ENCODE data around the gene MAD1L1.

The MAD1L1 gene

DNA sequence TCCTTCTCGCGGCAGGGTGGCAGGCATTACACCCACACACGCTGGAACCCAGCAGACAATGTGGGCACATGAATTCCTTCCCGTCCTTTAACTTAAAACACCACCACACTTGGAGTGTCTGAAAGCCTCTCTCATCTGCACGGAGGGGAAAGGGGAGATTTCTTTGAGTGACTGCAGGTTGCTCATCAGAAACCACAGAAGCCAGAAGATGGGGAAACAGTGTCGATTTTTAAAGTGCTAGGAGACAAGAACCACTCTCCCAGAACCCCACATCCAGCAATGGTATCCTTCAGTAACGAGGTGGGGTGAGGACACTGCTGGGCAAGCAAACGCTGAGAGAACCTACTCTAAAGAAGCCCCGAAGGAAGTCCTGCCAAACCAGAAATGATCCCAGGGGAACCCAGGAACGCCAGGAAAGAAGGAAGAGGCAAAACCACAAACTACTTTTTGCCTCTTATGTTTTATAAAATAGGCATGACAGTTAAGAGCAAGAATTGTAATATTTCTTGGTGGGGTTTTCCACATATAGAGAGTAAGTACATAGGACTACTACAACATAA is 308.4 kb downstream of the MAD1L1 start:
- DNase-seq (ENCODE audit: low read depth), result no peak

- no peak for DNase-seq (ENCODE audit: low read depth)
Measured at GRCh38 chr7:1923409-1924257, 309.1 kb downstream of the MAD1L1 start.

DNA sequence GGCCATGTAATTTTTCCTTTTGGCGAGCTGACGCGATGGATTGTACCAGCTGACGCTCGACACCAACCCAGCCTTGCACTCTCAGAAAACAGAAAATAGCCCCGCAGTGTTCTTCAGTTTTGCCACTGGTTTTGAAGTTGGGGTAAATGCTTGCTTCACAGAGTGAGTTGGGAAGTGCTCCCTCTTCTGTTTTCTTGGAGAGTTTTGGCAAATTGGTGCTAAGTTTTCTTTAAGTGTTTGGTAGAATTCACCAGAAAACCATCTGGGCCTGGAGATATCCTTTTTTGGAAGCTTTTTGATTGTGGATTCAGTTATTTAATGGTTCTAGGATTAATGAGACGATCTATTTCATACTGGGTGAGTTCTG is 309.9 kb downstream of the MAD1L1 start:
- no peak for DNase-seq (ENCODE audit: low read depth)

- DNase-seq (ENCODE audit: low read depth), result no peak
Measured at GRCh38 chr7:1922071-1922869, 310.5 kb downstream of the MAD1L1 start.

GRCh38 chr7:1920881-1921280 is 311.9 kb downstream of the MAD1L1 start:
- no peak for DNase-seq (ENCODE audit: low read depth)

DNA sequence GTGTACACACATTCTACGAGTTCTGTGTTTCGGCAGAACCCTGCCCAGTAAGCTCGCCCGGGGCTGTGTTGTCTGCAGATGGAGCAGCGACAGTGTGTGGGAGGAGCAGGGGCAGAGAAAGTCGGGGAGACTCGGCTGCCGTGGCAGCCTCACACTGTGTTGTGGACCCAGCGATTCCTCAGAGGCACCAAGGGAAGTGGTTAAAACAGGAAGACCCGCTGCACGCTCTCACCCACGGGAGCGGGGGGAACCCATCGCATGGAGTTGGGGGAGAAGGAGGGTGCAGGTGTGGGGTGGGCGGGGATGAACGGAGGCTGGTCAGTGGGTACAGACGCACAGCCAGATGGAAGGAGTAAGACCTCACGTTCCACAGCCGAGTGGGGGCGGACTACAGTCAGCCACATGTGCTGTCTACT is 312.5 kb downstream of the MAD1L1 start:
- DNase-seq (ENCODE audit: low read depth), result peak; percentile 26

DNA sequence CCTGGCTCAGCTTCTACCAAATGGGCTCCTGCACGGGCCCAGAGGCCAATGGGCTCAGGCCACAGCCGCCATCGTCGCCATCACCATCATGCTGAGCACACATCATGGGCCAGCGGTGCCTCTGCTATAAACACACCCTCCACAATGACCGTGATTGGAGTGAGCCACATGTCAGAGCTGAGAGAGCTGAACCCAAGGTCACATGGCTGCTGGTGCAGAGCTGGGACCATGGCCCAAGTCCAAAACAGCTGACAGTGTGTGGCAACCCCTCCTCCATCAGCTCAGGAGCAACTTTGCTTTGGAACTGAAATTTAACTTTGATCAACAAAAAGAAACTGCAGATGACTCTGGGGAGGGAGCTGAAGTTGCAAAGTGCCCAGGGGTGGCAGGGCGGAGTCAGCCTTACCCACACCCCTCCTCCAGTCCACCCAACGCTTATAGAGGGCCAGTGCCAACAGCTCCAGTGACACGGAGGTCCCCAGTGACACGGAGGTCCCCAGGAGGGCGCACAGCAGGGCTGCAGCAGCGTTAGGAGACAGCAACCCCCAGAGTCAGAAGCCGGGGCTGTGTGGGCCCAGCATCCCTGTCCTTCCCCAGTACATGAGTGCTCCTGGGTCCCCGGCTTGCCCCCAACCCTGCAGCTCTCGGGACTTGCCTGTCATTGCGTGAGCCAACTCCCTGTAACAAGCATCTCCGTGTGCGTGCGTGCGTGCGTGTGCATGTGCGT is 313.0 kb downstream of the MAD1L1 start:
- DNase-seq (ENCODE audit: low read depth), result no peak

GRCh38 chr7:1918881-1919525 is 313.7 kb downstream of the MAD1L1 start:
- no peak for DNase-seq (ENCODE audit: low read depth)

DNA sequence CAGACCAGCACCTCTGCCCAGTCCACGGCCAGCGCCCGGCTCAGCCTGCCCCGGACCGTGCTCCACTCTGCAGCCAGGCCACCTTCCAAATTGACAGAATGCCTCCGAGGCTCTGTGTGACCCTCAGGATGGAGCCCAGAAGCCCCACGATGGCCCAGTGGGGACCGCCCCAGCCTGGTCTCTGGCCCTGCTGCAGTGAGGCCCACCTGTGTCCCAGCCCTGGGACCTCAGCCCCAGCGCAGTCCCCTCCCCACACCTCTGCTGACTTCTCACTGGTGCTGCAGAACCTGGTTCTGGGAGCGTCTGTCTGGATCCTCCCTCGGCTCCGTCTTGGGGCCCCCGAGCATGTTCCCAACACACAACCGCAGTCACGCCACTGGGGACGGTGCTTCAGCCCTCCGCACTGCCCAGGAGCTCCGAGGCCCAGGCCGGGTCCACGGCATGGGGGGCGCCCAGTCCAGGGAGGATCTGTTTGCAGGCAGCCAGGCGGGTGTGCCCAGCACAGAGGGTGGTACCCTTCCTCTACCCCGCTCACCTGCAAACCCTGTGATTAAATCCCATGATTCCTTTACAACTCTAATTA is 314.6 kb downstream of the MAD1L1 start:
- no peak for DNase-seq (ENCODE audit: low read depth)

- no peak for DNase-seq (ENCODE audit: low read depth)
Measured at GRCh38 chr7:1917221-1918062, 315.3 kb downstream of the MAD1L1 start.

- DNase-seq (ENCODE audit: low read depth), result no peak
Measured at GRCh38 chr7:1916601-1916970, 316.2 kb downstream of the MAD1L1 start.

- DNase-seq (ENCODE audit: low read depth), result no peak
Measured at GRCh38 chr7:1915956-1916600, 316.7 kb downstream of the MAD1L1 start.

DNA sequence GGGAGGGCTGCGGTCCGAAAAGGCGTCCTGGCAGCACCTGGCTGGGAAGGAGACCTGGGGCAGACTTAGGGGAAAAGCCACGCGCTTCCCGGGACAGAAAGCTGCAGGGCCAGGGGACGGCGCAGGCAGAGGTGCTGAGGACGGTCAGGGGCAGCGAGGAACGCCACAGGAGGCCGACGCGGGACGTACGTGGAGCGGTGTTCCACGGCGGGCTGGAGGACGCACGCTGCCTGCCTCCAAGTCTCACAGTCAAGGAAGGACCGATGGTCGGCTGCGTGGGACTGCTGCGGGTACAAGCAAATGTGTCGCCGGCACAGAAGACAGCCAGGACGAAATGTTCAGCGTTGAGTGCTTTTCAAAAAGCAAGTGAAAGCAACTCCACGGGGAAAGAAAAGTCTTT is 317.4 kb downstream of the MAD1L1 start:
- no peak for DNase-seq (ENCODE audit: low read depth)

DNA sequence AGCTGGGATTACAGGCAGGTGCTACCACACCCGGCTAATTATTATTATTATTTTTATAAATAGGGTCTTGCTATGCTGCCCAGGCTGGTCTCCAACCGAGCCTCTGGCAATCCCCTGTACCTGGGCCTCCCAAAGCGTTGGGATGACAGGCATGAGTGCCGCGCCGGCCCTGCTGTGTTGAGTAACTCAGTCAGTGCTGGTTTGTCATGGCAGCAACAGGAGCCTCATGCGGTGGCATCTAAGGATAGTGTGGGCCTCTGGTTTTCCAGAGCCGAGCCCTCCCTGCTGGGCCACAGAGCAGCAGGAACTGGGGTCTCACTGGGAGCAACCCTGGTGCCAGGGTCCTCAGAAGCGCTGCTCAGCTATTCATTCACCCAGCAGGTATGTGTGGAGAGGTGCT is 318.0 kb downstream of the MAD1L1 start:
- DNase-seq (ENCODE audit: low read depth), result no peak

DNA sequence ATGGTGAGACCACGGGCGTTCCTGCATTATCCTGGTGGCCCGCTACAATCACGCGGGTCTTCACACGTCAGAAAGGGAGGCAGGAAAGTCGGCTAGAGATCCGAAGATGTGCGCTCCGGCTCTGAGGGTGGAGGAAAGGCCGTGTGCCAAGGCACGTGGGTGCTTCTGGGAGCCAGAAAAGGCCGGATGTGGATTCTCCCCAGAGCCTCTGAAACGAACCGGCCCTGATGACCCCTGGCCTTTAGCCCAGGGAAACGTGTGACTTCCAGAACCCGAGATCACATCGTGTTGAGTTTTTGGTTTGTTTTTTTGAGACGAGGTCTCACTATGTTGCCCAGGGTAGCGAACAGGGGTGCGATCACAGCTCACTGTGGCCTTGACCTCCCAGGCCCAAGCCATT is 318.4 kb downstream of the MAD1L1 start:
- no peak for DNase-seq (ENCODE audit: low read depth)

GRCh38 chr7:1913466-1914282 is 319.1 kb downstream of the MAD1L1 start:
- DNase-seq (ENCODE audit: low read depth), result no peak

DNA sequence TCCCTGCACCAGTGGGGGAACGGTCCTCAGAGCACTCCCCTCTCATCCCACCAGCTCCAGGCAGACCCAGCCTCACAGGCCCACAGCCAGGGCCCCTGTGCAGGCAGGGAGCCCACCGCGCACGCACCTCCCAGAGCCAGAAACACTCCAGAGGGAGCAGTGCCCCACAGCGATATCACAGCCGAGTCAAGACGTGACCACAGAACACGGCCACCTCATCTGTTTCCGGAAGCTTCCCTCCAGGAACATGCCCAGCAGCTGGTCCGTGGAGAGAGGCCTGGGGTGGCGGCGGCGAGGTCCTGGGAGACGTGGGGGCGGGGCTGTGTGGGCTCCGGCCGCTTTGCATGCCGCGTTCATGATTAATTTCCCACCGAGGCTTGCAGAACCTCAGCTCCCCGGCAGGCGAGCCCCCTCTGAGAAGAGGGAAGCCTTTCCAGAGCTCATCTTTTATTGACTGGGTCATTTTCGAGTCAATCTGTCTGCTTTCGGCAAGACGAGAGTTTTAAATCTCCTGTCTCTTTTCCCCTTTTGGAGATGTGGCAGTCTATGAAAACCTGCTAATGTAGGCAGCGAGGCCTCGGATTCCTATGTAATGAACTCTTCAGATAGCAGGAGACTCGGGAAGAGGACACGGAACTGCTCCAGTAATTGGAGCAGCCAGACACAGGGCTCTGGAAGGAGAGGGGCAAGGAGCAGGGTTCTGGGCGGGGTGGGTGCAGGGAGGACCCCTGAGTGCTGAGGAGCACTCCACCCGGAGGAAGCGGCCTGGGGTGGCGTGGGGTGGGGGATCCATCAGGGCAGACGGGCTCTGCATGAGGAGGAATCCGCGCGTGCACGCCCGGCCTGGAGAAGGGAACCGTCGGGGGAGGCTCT is 319.9 kb downstream of the MAD1L1 start:
- DNase-seq (ENCODE audit: low read depth), result no peak

- DNase-seq (ENCODE audit: low read depth), result no peak
Measured at GRCh38 chr7:1911571-1911970, 321.2 kb downstream of the MAD1L1 start.
